Right atrium auricular region (tissue), 2 donors: ENCODE measurements around the gene TMED1. TPM values are rescaled to one million over a fixed set of nuclear protein-coding genes. Genes with fewer than 3 reads are reported as not detected.

Experiments
- DNase-seq: peaks from one replicate; pipeline ENCODE4 v3.0.0-alpha.2; 2019; ENCODE audit warnings: low spot score
- H3K27ac ChIP-seq, 2 donors: fragments of 200-600 bp; sonication (generic); 1 replicate in 1 of 2; 2 replicates in 1 of 2; pipeline ENCODE4 v1.5.1; 2016 to 2019
- H3K27me3 ChIP-seq, 2 donors: fragments of 200-600 bp; sonication (generic); one replicate each; pipeline versions ENCODE4 v1.5.1 to v1.6.0; 2017 to 2019
- H3K36me3 ChIP-seq: fragments of 200-600 bp; sonication (generic); one replicate; pipeline ENCODE4 v1.5.1; 2016
- H3K4me1 ChIP-seq, 2 donors: fragments of 200-600 bp; sonication (generic); one replicate each; pipeline versions ENCODE4 v1.5.1 to v1.6.0; 2017 to 2019
- H3K4me3 ChIP-seq, 2 donors: fragments of 200-600 bp; sonication (generic); 1 replicate in 1 of 2; 2 replicates in 1 of 2; pipeline ENCODE4 v1.5.1; 2017 to 2019; ENCODE audit warnings: mild to moderate bottlenecking in 1 of 2, moderate library complexity in 1 of 2
- H3K9me3 ChIP-seq, 2 donors: fragments of 200-600 bp; sonication (generic); one replicate each; pipeline ENCODE4 v1.5.1; 2019
- CTCF ChIP-seq, 2 donors: fragments of 200-600 bp; sonication (generic); IDR thresholded peaks; one replicate each; pipeline ENCODE4 v1.5.1; 2019; ENCODE audit warnings: antibody characterized with exemption in 2 of 2
- total RNA-seq, 2 donors: library from RNA; depleted of rRNA; stranded (reverse); fragments of >200 nt; gene quantifications; one replicate each; pipeline ENCODE4 v1.1.0, GENCODE V29; 2016

Gene TMED1
- total RNA-seq, 2 donors from 2014 or later = 39.3 to 50.9 TPM

DNA sequence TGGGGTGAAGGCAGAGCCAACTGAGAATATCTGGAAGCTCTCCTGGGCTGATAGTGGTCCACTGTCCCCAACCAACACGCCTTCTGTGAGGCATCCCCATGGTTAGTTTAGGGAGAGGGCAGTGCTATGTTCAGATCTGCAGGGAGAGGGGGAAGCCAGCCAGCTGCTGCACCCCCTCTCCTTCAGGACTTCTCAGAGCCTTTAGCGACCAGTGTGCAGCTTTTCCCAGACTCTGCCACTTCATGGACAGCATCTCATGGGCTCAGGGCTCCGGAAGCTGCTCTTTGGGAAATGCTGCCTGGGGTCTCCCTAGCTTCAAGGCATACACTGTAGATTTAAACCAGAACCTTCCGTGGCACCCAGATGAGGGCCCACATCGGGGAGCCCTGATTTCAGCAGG lies 33.5 kb downstream of the TMED1 start:
- Histone ChIP-seq H3K36me3 (peaks cover 83% of the 10 kb centered on the region), H3K4me3 (no peak overlapping the region), H3K4me1 (peaks cover 0 to 13% of the 10 kb centered on the region in 2 donors), H3K27ac (no peak overlapping the region), H3K27me3 (no peaks in the 10 kb centered on the region), H3K9me3 (no peaks in the 10 kb centered on the region)
- DNase-seq = no peak
- no peak for TF ChIP-seq CTCF (IDR thresholded peaks at IDR 0.05)

GRCh38 chr19:10800488-10800887 lies 35.5 kb downstream of the TMED1 start:
- H3K27ac ChIP-seq = peak overlapping the region; percentile 30 to 43
- no peaks in the 10 kb centered on the region for H3K9me3 ChIP-seq
- peaks cover 89% of the 10 kb centered on the region for H3K36me3 ChIP-seq
- peaks cover 0 to 18% of the 10 kb centered on the region in 2 donors for H3K4me1 ChIP-seq
- DNase-seq = no peak
- TF ChIP-seq CTCF (IDR thresholded peaks at IDR 0.05) = no peak
- no peaks in the 10 kb centered on the region for H3K27me3 ChIP-seq
- H3K4me3 ChIP-seq = no peak overlapping the region

- H3K36me3 ChIP-seq = peaks cover 89% of the 10 kb centered on the region
- H3K27me3 ChIP-seq = no peaks in the 10 kb centered on the region
- no peak for DNase-seq
- no peaks in the 10 kb centered on the region for H3K9me3 ChIP-seq
- no peak overlapping the region for H3K4me3 ChIP-seq
- no peak overlapping the region for H3K27ac ChIP-seq
- no peak for TF ChIP-seq CTCF (IDR thresholded peaks at IDR 0.05)
- H3K4me1 ChIP-seq = peaks cover 0 to 18% of the 10 kb centered on the region in 2 donors
These were observed 38.3 kb downstream of the TMED1 start for GRCh38 chr19:10797541-10798256.

- H3K27me3 ChIP-seq = no peaks in the 10 kb centered on the region
These were observed 38.9 kb downstream of the TMED1 start for GRCh38 chr19:10797078-10797477.

GRCh38 chr19:10796653-10797052 lies 39.4 kb downstream of the TMED1 start:
- TF ChIP-seq CTCF (IDR thresholded peaks at IDR 0.05) = no peak
- H3K4me1 ChIP-seq = peaks cover 0 to 18% of the 10 kb centered on the region in 2 donors

More at GRCh38 chr19:10797078-10797477, 38.9 kb downstream of the TMED1 start:
- no peaks in the 10 kb centered on the region for H3K9me3 ChIP-seq
- no peak for TF ChIP-seq CTCF (IDR thresholded peaks at IDR 0.05)
- no peak overlapping the region for H3K27ac ChIP-seq
- H3K4me3 ChIP-seq = no peak overlapping the region
- no peak for DNase-seq
- H3K4me1 ChIP-seq = peaks cover 0 to 18% of the 10 kb centered on the region in 2 donors
- H3K36me3 ChIP-seq = peaks cover 89% of the 10 kb centered on the region

DNA sequence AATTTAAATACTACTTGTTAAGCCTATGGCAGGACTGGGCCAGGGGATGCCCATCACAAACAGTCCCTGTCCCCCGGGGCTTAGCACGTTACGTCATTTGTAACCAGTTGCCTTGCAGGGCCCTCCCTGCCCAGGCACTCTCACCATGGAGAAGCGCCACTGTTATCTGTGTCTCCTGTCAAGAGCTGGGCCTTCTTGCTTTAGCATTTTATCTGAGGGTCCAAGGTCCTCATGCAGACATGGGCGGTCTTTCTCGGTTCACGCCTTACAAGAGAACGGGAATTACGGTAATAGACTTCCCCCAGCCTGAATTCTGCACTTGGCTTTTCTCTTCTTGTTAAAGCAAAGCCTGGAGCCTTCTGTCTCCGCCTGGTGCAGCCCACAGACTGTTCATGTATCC lies 46.1 kb downstream of the TMED1 start:
- no peak overlapping the region for H3K4me3 ChIP-seq
- DNase-seq = no peak
- H3K27ac ChIP-seq = no peak overlapping the region
- H3K9me3 ChIP-seq = no peaks in the 10 kb centered on the region
- no peaks in the 10 kb centered on the region for H3K27me3 ChIP-seq
- no peaks in the 10 kb centered on the region for H3K4me1 ChIP-seq
- no peak for TF ChIP-seq CTCF (IDR thresholded peaks at IDR 0.05)
- peaks cover 96% of the 10 kb centered on the region for H3K36me3 ChIP-seq

More at GRCh38 chr19:10796653-10797052, 39.4 kb downstream of the TMED1 start:
- H3K27me3 ChIP-seq = no peaks in the 10 kb centered on the region
- no peak for DNase-seq
- H3K4me3 ChIP-seq = no peak overlapping the region
- peaks cover 90% of the 10 kb centered on the region for H3K36me3 ChIP-seq
- no peak overlapping the region for H3K27ac ChIP-seq
- no peaks in the 10 kb centered on the region for H3K9me3 ChIP-seq
